Naive thymus-derived CD4-positive, alpha-beta T cell (primary cell): Measurements from ENCODE around the gene ADPRHL1. TPM values are rescaled to one million over a fixed set of nuclear protein-coding genes. Genes with fewer than 3 reads are reported as not detected.

Experiments used
- ATAC-seq: fragments of 150-1000 bp; cut with Tn5 transposase; 2 replicates; pipeline ENCODE4 v1.10.0; 2021; ENCODE audit warnings: mild to moderate bottlenecking, moderate library complexity
- CTCF ChIA-PET: fragments of 350-600 bp; sonication (Branson Sonifier 250); formaldehyde crosslinking; loops from one replicate; lab custom pipeline; 2021; ENCODE audit warnings: antibody characterized with exemption; lab: Charles Lee
- POLR2A ChIA-PET: fragments of 350-600 bp; sonication (Branson Sonifier 250); formaldehyde crosslinking; loops from one replicate; lab custom pipeline; 2021; ENCODE audit warnings: antibody characterized with exemption, inconsistent platforms; lab: Charles Lee
- DNase-seq, 9 donors: peaks; one replicate each; pipeline versions ENCODE4 v3.0.0 to v3.0.0-alpha.2; 2020 to 2022; ENCODE audit warnings: mixed read lengths in 1 of 9
- H3K27ac ChIP-seq: one replicate; pipeline ENCODE4 v1.7.0; 2013; ENCODE audit warnings: mild to moderate bottlenecking, low read depth, low read length, moderate library complexity
- H3K27me3 ChIP-seq, 2 donors: one replicate each; pipeline ENCODE4 v1.7.0; 2013; ENCODE audit warnings: low read length in 2 of 2, mild to moderate bottlenecking in 2 of 2, moderate library complexity in 2 of 2; ENCODE audit not compliant: control insufficient read depth in 2 of 2, insufficient read depth in 2 of 2
- H3K36me3 ChIP-seq, 3 experiments: 1 replicate in 2 of 3; 2 replicates in 1 of 3; pipeline ENCODE4 v1.7.0; 2013; ENCODE audit warnings: low read length in 3 of 3, mild to moderate bottlenecking in 3 of 3, moderate library complexity in 1 of 3; ENCODE audit not compliant: insufficient read depth in 3 of 3, control insufficient read depth in 2 of 3
- H3K4me1 ChIP-seq, 2 donors: one replicate each; pipeline ENCODE4 v1.7.0; 2013; ENCODE audit warnings: low read length in 2 of 2, mild to moderate bottlenecking in 2 of 2, moderate library complexity in 1 of 2; ENCODE audit not compliant: control insufficient read depth in 2 of 2, insufficient read depth in 2 of 2
- H3K4me3 ChIP-seq: 2 replicates; pipeline ENCODE4 v1.7.0; 2013; ENCODE audit warnings: mild to moderate bottlenecking, low read length
- H3K9me3 ChIP-seq, 3 experiments: 1 replicate in 2 of 3; 2 replicates in 1 of 3; pipeline ENCODE4 v1.7.0; 2013; ENCODE audit warnings: low read length in 3 of 3; ENCODE audit not compliant: control insufficient read depth in 2 of 3
- H3K27ac Mint-ChIP-seq, 9 donors: one replicate each; pipeline ENCODE4 v1.8.0; 2020 to 2022; ENCODE audit warnings: mixed read lengths in 9 of 9, mild to moderate bottlenecking in 8 of 9, moderate library complexity in 5 of 9, inconsistent platforms in 2 of 9
- H3K27me3 Mint-ChIP-seq, 5 donors: one replicate each; pipeline ENCODE4 v1.8.0; 2021 to 2022; ENCODE audit warnings: mixed read lengths in 5 of 5, mild to moderate bottlenecking in 1 of 5
- H3K36me3 Mint-ChIP-seq, 5 donors: one replicate each; pipeline ENCODE4 v1.8.0; 2020 to 2022; ENCODE audit warnings: mixed read lengths in 5 of 5, mild to moderate bottlenecking in 3 of 5, inconsistent platforms in 1 of 5
- H3K4me1 Mint-ChIP-seq, 7 donors: one replicate each; pipeline ENCODE4 v1.8.0; 2020 to 2022; ENCODE audit warnings: mixed read lengths in 7 of 7, mild to moderate bottlenecking in 3 of 7, inconsistent platforms in 1 of 7
- H3K4me3 Mint-ChIP-seq, 10 donors: one replicate each; pipeline ENCODE4 v1.8.0; 2020 to 2022; ENCODE audit warnings: mild to moderate bottlenecking in 10 of 10, mixed read lengths in 10 of 10, moderate library complexity in 6 of 10, inconsistent platforms in 2 of 10
- H3K9me3 Mint-ChIP-seq, 11 donors: one replicate each; pipeline ENCODE4 v1.8.0; 2020 to 2022; ENCODE audit warnings: mixed read lengths in 11 of 11, mild to moderate bottlenecking in 4 of 11, inconsistent platforms in 1 of 11, moderate library complexity in 1 of 11
- intact Hi-C, 2 donors: fragments of 100-400 bp; cut with micrococcal nuclease; formaldehyde crosslinking; loops; one replicate each; pipeline ENCODE4 v1.15.1; 2023
- polyA plus RNA-seq, 2 donors: library from polyadenylated mRNA; unstranded; fragments of 300-500 nt; fragmentation: Illumina TruSeq; gene quantifications; one replicate each; pipeline ENCODE4 v1.2.3, GENCODE V29; 2021
- total RNA-seq, 6 experiments: library from RNA in 5 of 6; stranded (reverse) in 5 of 6; gene quantifications; 1 replicate in 5 of 6; 2 replicates in 1 of 6; pipeline ENCODE4 v1.2.3 and lab custom pipeline; 2021 to 2026

ADPRHL1 gene
- total and polyA plus RNA-seq, 7 experiments from 2014 or later, result 0.12 to 2.0 (median 1.1) TPM; not detected in 1

GRCh38 chr13:113430378-113431110, 22.7 kb downstream of the ADPRHL1 start:
- no peak overlapping the region for H3K27ac Mint-ChIP-seq
- Histone ChIP-seq H3K27ac (no peak overlapping the region), H3K9me3 (no peaks in the 10 kb centered on the region), H3K4me3 (no peak overlapping the region), H3K36me3 (no peaks in the 10 kb centered on the region), H3K4me1 (no peaks in the 10 kb centered on the region), H3K27me3 (no peaks in the 10 kb centered on the region)
- H3K36me3 Mint-ChIP-seq, result peaks cover 0 to 6% (median 0%) of the 10 kb centered on the region in 5 donors
- ATAC-seq, result no peak
- DNase-seq, result no peak
- intact Hi-C loops, result no loop called here
- no peaks in the 10 kb centered on the region for H3K27me3 Mint-ChIP-seq
- no peaks in the 10 kb centered on the region for H3K9me3 Mint-ChIP-seq
- no peaks in the 10 kb centered on the region for H3K4me1 Mint-ChIP-seq
- no peak overlapping the region for H3K4me3 Mint-ChIP-seq
- ChIA-PET CTCF (no interaction called here), POLR2A (no interaction called here)

- no peak overlapping the region for H3K27ac Mint-ChIP-seq
Measured at GRCh38 chr13:113429608-113429985, 23.7 kb downstream of the ADPRHL1 start.

GRCh38 chr13:113428871-113429607, 24.2 kb downstream of the ADPRHL1 start:
- no peaks in the 10 kb centered on the region for H3K36me3 ChIP-seq
- H3K27me3 Mint-ChIP-seq, result no peaks in the 10 kb centered on the region
- no peaks in the 10 kb centered on the region for H3K9me3 ChIP-seq
- H3K4me1 Mint-ChIP-seq, result no peaks in the 10 kb centered on the region
- H3K4me3 ChIP-seq, result no peak overlapping the region
- no peak overlapping the region for H3K27ac ChIP-seq
- ChIA-PET POLR2A (no interaction called here), CTCF (no interaction called here)
- H3K27ac Mint-ChIP-seq, result no peak overlapping the region
- no peaks in the 10 kb centered on the region for H3K27me3 ChIP-seq
- no peak overlapping the region for H3K4me3 Mint-ChIP-seq
- no peaks in the 10 kb centered on the region for H3K9me3 Mint-ChIP-seq
- intact Hi-C loops, result no loop called here
- no peak for ATAC-seq
- H3K36me3 Mint-ChIP-seq, result peaks cover 0 to 6% (median 0%) of the 10 kb centered on the region in 5 donors
- no peak for DNase-seq
- no peaks in the 10 kb centered on the region for H3K4me1 ChIP-seq

More at GRCh38 chr13:113429608-113429985, 23.7 kb downstream of the ADPRHL1 start:
- Mint-ChIP-seq H3K9me3 (no peaks in the 10 kb centered on the region), H3K36me3 (peaks cover 0 to 6% (median 0%) of the 10 kb centered on the region in 5 donors), H3K4me3 (no peak overlapping the region), H3K27me3 (no peaks in the 10 kb centered on the region), H3K4me1 (no peaks in the 10 kb centered on the region)
- Histone ChIP-seq H3K4me3 (no peak overlapping the region), H3K4me1 (no peaks in the 10 kb centered on the region), H3K9me3 (no peaks in the 10 kb centered on the region), H3K27me3 (no peaks in the 10 kb centered on the region), H3K36me3 (no peaks in the 10 kb centered on the region), H3K27ac (no peak overlapping the region)
- ChIA-PET POLR2A (no interaction called here), CTCF (no interaction called here)
- intact Hi-C loops, result no loop called here
- DNase-seq, result no peak
- ATAC-seq, result no peak

GRCh38 chr13:113428469-113428865, 24.8 kb downstream of the ADPRHL1 start:
- Mint-ChIP-seq H3K4me3 (no peak overlapping the region), H3K9me3 (no peaks in the 10 kb centered on the region), H3K27me3 (no peaks in the 10 kb centered on the region), H3K27ac (no peak overlapping the region), H3K4me1 (no peaks in the 10 kb centered on the region), H3K36me3 (peaks cover 0 to 6% (median 0%) of the 10 kb centered on the region in 5 donors)
- H3K36me3 ChIP-seq, result no peaks in the 10 kb centered on the region
- no peaks in the 10 kb centered on the region for H3K4me1 ChIP-seq
- H3K27ac ChIP-seq, result no peak overlapping the region
- no peak for ATAC-seq
- no peak overlapping the region for H3K4me3 ChIP-seq
- no peaks in the 10 kb centered on the region for H3K9me3 ChIP-seq
- POLR2A ChIA-PET, result no interaction called here
- DNase-seq, result no peak
- no peaks in the 10 kb centered on the region for H3K27me3 ChIP-seq
- CTCF ChIA-PET, result no interaction called here
- intact Hi-C loops, result no loop called here

- Histone ChIP-seq H3K27me3 (no peaks in the 10 kb centered on the region), H3K4me3 (no peak overlapping the region), H3K27ac (no peak overlapping the region), H3K9me3 (no peaks in the 10 kb centered on the region), H3K36me3 (no peaks in the 10 kb centered on the region), H3K4me1 (no peaks in the 10 kb centered on the region)
- no peaks in the 10 kb centered on the region for H3K27me3 Mint-ChIP-seq
- ChIA-PET POLR2A (no interaction called here), CTCF (no interaction called here)
- H3K4me1 Mint-ChIP-seq, result no peaks in the 10 kb centered on the region
- H3K36me3 Mint-ChIP-seq, result peaks cover 0 to 6% (median 0%) of the 10 kb centered on the region in 5 donors
- no peak overlapping the region for H3K4me3 Mint-ChIP-seq
- ATAC-seq (no peak), DNase-seq (no peak)
- intact Hi-C loops, result no loop called here
- no peaks in the 10 kb centered on the region for H3K9me3 Mint-ChIP-seq
- H3K27ac Mint-ChIP-seq, result no peak overlapping the region
Measured at GRCh38 chr13:113427562-113428468, 25.5 kb downstream of the ADPRHL1 start.

- Mint-ChIP-seq H3K4me1 (no peaks in the 10 kb centered on the region), H3K4me3 (no peak overlapping the region), H3K9me3 (no peaks in the 10 kb centered on the region), H3K36me3 (peaks cover 0 to 6% (median 0%) of the 10 kb centered on the region in 5 donors), H3K27ac (no peak overlapping the region), H3K27me3 (peaks cover 0 to 5% (median 0%) of the 10 kb centered on the region in 5 donors)
- Histone ChIP-seq H3K4me3 (no peak overlapping the region), H3K27ac (no peak overlapping the region), H3K36me3 (no peaks in the 10 kb centered on the region), H3K4me1 (no peaks in the 10 kb centered on the region), H3K27me3 (no peaks in the 10 kb centered on the region), H3K9me3 (no peaks in the 10 kb centered on the region)
- POLR2A ChIA-PET, result no interaction called here
- DNase-seq (no peak), ATAC-seq (no peak)
- intact Hi-C loops, result no loop called here
- CTCF ChIA-PET, result no interaction called here
Measured at GRCh38 chr13:113426591-113426986, 26.7 kb downstream of the ADPRHL1 start.
